Skeletal muscle tissue (tissue), 4 donors: ENCODE data around the gene TMEM63A. TPM values are rescaled to one million over a fixed set of nuclear protein-coding genes. Genes with fewer than 3 reads are reported as not detected.
"Not testable (repeated sequence)": the region's sequence is repeated elsewhere in the genome, so short reads cannot be mapped to it uniquely, and the experiment has no call there.

Experiments used
- H3K27ac ChIP-seq: one replicate; pipeline ENCODE4 v1.7.0; 2013; ENCODE audit warnings: mild to moderate bottlenecking, low read depth, low read length, inconsistent platforms
- H3K27me3 ChIP-seq, 3 donors: one replicate each; pipeline ENCODE4 v1.7.0; 2013; ENCODE audit warnings: low read length in 3 of 3; ENCODE audit not compliant: control insufficient read depth in 3 of 3, insufficient read depth in 3 of 3
- H3K36me3 ChIP-seq, 3 donors: one replicate each; pipeline ENCODE4 v1.7.0; 2013; ENCODE audit warnings: low read length in 3 of 3; ENCODE audit not compliant: control insufficient read depth in 3 of 3, insufficient read depth in 3 of 3
- H3K4me1 ChIP-seq, 3 donors: one replicate each; pipeline ENCODE4 v1.7.0; 2013; ENCODE audit warnings: low read length in 3 of 3, mild to moderate bottlenecking in 3 of 3; ENCODE audit not compliant: control insufficient read depth in 3 of 3, insufficient read depth in 3 of 3
- H3K4me3 ChIP-seq, 3 donors: one replicate each; pipeline ENCODE4 v1.7.0; 2013; ENCODE audit warnings: low read length in 3 of 3
- H3K9ac ChIP-seq, 3 donors: one replicate each; pipeline ENCODE4 v1.7.0; 2013; ENCODE audit warnings: low read length in 3 of 3, mild to moderate bottlenecking in 3 of 3, moderate library complexity in 2 of 3, low read depth in 1 of 3
- H3K9me3 ChIP-seq, 3 donors: one replicate each; pipeline ENCODE4 v1.7.0; 2013; ENCODE audit warnings: low read length in 3 of 3; ENCODE audit not compliant: control insufficient read depth in 3 of 3
- total RNA-seq: library from RNA; depleted of rRNA; stranded (reverse); fragments of >200 nt; gene quantifications from one replicate; pipeline ENCODE4 v1.2.3, GENCODE V29; 2014
- donor health status: Osteomylitis.

TMEM63A gene
- total RNA-seq, 1 donor from 2014 or later, result 12.0 TPM

- no peaks in the 10 kb centered on the region for H3K36me3 ChIP-seq
- peak within 1 kb of the TSS; percentile 74 to 86 (median 80) for H3K9ac ChIP-seq
- no peaks in the 10 kb centered on the region for H3K9me3 ChIP-seq
- H3K27ac ChIP-seq, result peak within 1 kb of the TSS; percentile 61
- peak within 1 kb of the TSS; percentile 80 to 89 (median 86) for H3K4me3 ChIP-seq
- H3K27me3 ChIP-seq, result no peaks in the 10 kb centered on the region
- H3K4me1 ChIP-seq, result peaks cover 43 to 49% (median 48%) of the 10 kb centered on the region in 3 donors
These were observed 72.2 kb downstream of the TMEM63A start, which contains the start of gene EPHX1 for GRCh38 chr1:225809842-225810578. TSS of gene EPHX1 (plus strand) at chr1:225810124. CDS start at chr1:225828730, 18,606 bp downstream.

- Histone ChIP-seq H3K4me3 (no peak overlapping the region), H3K4me1 (peaks cover 24 to 30% (median 29%) of the 10 kb centered on the region in 3 donors), H3K27ac (no peak overlapping the region), H3K9ac (no peak overlapping the region), H3K9me3 (no peaks in the 10 kb centered on the region), H3K36me3 (no peaks in the 10 kb centered on the region), H3K27me3 (no peaks in the 10 kb centered on the region)
These were observed 74.0 kb downstream of the TMEM63A start for GRCh38 chr1:225808136-225808535.

- H3K4me3 ChIP-seq, H3K9ac ChIP-seq, H3K27me3 ChIP-seq, H3K9me3 ChIP-seq, H3K27ac ChIP-seq, H3K36me3 ChIP-seq: not testable (repeated sequence)
- peaks cover 10 to 16% (median 15%) of the 10 kb centered on the region in 3 donors for H3K4me1 ChIP-seq
These were observed 75.4 kb downstream of the TMEM63A start for GRCh38 chr1:225806736-225807135.

GRCh38 chr1:225806249-225806648, 75.9 kb downstream of the TMEM63A start:
- H3K4me1 ChIP-seq, result peaks cover 5 to 11% (median 11%) of the 10 kb centered on the region in 3 donors
- no peaks in the 10 kb centered on the region for H3K36me3 ChIP-seq
- no peaks in the 10 kb centered on the region for H3K9me3 ChIP-seq
- H3K27ac ChIP-seq, result no peak overlapping the region
- no peaks in the 10 kb centered on the region for H3K27me3 ChIP-seq
- H3K4me3 ChIP-seq, result no peak overlapping the region
- no peak overlapping the region for H3K9ac ChIP-seq

- not testable (repeated sequence) for H3K36me3 ChIP-seq, H3K9me3 ChIP-seq, H3K4me1 ChIP-seq, H3K4me3 ChIP-seq, H3K27me3 ChIP-seq, H3K27ac ChIP-seq, H3K9ac ChIP-seq
These were observed 81.0 kb downstream of the TMEM63A start for GRCh38 chr1:225801146-225801545.

GRCh38 chr1:225796097-225796496, 86.1 kb downstream of the TMEM63A start:
- H3K9ac ChIP-seq, H3K27ac ChIP-seq, H3K4me1 ChIP-seq, H3K36me3 ChIP-seq, H3K4me3 ChIP-seq, H3K9me3 ChIP-seq, H3K27me3 ChIP-seq: not testable (repeated sequence)

Other genes starting within 250 kb of the TMEM63A start
- gene ENAH, start 229.3 kb downstream of the TMEM63A start, total RNA-seq, result 38.6 TPM
- 139 TPM for gene SRP9, start 104.6 kb downstream of the TMEM63A start, total RNA-seq
- gene EPHX1, start 72.3 kb downstream of the TMEM63A start, total RNA-seq, result 13.0 TPM
- gene LEFTY1, start 6.8 kb upstream of the TMEM63A start, total RNA-seq, result 0.52 TPM
- 17.7 TPM for gene PYCR2, start 41.9 kb upstream of the TMEM63A start, total RNA-seq
- gene LEFTY2, start 58.8 kb upstream of the TMEM63A start, total RNA-seq, result 2.1 TPM
- 28.2 TPM for gene SDE2, start 117.0 kb upstream of the TMEM63A start, total RNA-seq
- 319 TPM for gene H3-3A, start 180.3 kb upstream of the TMEM63A start, total RNA-seq